ACHN (cell line): ENCODE results near the gene SMC6.

Source experiments
- DNase-seq: peaks from one replicate; pipeline ENCODE4 v3.0.0-alpha.2; 2015
- in situ Hi-C: cut with HindIII; loops from 2 replicates; pipeline ENCODE4 v1.10.0; 2017; ENCODE audit warnings: low sequenced_read_pairs, low pct_ligation_motif_present, low pct_unique_long_range_greater_than_20kb

Gene SMC6

GRCh38 chr2:17729880-17730279 lies 23.7 kb downstream of the SMC6 start:
- in situ Hi-C loops = no loop called here
- no peak for DNase-seq

- in situ Hi-C loops = no loop called here
- no peak for DNase-seq
Measured at GRCh38 chr2:17728210-17728609, 25.4 kb downstream of the SMC6 start.

- in situ Hi-C loops = no loop called here
Measured at GRCh38 chr2:17719562-17720371, 33.8 kb downstream of the SMC6 start.

GRCh38 chr2:17718689-17719088 lies 34.9 kb downstream of the SMC6 start:
- no peak for DNase-seq
- in situ Hi-C loops = no loop called here

More at GRCh38 chr2:17719562-17720371, 33.8 kb downstream of the SMC6 start:
- DNase-seq = peak; percentile 33

GRCh38 chr2:17717666-17718065 lies 35.9 kb downstream of the SMC6 start:
- in situ Hi-C loops = no loop called here

GRCh38 chr2:17713291-17713690 lies 40.3 kb downstream of the SMC6 start:
- DNase-seq = no peak
- in situ Hi-C loops = no loop called here

More at GRCh38 chr2:17717666-17718065, 35.9 kb downstream of the SMC6 start:
- DNase-seq = no peak

GRCh38 chr2:17710547-17711248 lies 42.9 kb downstream of the SMC6 start:
- no peak for DNase-seq
- in situ Hi-C loops = no loop called here

- DNase-seq = no peak
- in situ Hi-C loops = no loop called here
Measured at GRCh38 chr2:17709897-17710296, 43.7 kb downstream of the SMC6 start.

- no peak for DNase-seq
- in situ Hi-C loops = no loop called here
Measured at GRCh38 chr2:17708501-17708900, 45.1 kb downstream of the SMC6 start.

GRCh38 chr2:17706845-17707244 lies 46.8 kb downstream of the SMC6 start:
- no peak for DNase-seq
- in situ Hi-C loops = no loop called here

- in situ Hi-C loops = no loop called here
- no peak for DNase-seq
Measured at GRCh38 chr2:17690776-17691175, 62.8 kb downstream of the SMC6 start.

GRCh38 chr2:17689010-17689409 lies 64.6 kb downstream of the SMC6 start:
- in situ Hi-C loops = no loop called here
- DNase-seq = no peak

- DNase-seq = no peak
- in situ Hi-C loops = no loop called here
Measured at GRCh38 chr2:17688600-17688999, 65.0 kb downstream of the SMC6 start.

GRCh38 chr2:17683981-17684380 lies 69.6 kb downstream of the SMC6 start:
- no peak for DNase-seq

GRCh38 chr2:17682098-17682857 lies 71.3 kb downstream of the SMC6 start:
- in situ Hi-C loops = no loop called here
- DNase-seq = no peak

More at GRCh38 chr2:17683981-17684380, 69.6 kb downstream of the SMC6 start:
- in situ Hi-C loops = no loop called here

GRCh38 chr2:17680119-17680518 lies 73.5 kb downstream of the SMC6 start:
- DNase-seq = no peak
- in situ Hi-C loops = no loop called here

GRCh38 chr2:17674817-17675216 lies 78.8 kb downstream of the SMC6 start:
- DNase-seq = no peak
- in situ Hi-C loops = no loop called here

- in situ Hi-C loops = no loop called here
- peak; percentile 3 for DNase-seq
Measured at GRCh38 chr2:17672583-17673317, 80.9 kb downstream of the SMC6 start.

GRCh38 chr2:17667898-17668297 lies 85.7 kb downstream of the SMC6 start:
- DNase-seq = no peak
- in situ Hi-C loops = no loop called here
